Measurements from ENCODE around the gene PRPF19.

DNA sequence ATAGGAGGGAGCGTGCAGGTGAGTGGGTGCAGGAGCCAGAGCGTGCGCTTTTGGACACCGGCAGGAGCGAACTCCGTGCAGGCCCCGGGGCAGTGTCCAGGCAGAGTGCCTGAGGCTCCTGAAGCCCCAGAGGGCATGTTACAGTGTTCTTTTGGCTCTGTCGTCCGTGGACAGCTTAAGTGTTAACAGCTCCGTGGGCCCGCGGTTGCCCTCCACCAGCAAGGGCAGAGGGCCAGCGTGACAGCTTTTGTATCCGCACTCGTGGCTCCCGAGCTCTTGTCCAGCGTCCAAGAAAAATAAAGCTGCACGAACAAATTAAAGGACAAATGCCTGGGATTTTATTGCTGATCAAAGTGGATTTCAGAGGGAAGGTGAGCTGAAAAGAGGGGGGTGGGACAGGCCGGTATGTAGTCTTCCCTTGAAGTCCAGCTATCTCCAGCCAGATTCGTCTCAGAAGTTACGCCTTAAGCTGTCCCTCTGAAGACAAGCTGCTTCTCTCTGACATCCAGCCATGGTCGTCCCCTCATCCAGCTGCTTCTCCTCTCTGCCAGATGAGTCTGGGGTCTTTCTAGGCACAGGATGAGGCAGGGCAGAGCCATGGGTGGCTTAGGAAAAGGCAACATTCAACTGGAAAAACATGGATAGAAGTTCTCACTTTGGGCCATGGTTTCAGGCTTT is 6.6 kb upstream of the PRPF19 start:
- no peak for TF ChIP-seq EZH2 (IDR thresholded peaks at IDR 0.05; ENCODE audit: low read length)
- TF ChIP-seq, protein P1, sequence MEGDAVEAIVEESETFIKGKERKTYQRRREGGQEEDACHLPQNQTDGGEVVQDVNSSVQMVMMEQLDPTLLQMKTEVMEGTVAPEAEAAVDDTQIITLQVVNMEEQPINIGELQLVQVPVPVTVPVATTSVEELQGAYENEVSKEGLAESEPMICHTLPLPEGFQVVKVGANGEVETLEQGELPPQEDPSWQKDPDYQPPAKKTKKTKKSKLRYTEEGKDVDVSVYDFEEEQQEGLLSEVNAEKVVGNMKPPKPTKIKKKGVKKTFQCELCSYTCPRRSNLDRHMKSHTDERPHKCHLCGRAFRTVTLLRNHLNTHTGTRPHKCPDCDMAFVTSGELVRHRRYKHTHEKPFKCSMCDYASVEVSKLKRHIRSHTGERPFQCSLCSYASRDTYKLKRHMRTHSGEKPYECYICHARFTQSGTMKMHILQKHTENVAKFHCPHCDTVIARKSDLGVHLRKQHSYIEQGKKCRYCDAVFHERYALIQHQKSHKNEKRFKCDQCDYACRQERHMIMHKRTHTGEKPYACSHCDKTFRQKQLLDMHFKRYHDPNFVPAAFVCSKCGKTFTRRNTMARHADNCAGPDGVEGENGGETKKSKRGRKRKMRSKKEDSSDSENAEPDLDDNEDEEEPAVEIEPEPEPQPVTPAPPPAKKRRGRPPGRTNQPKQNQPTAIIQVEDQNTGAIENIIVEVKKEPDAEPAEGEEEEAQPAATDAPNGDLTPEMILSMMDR (optimal IDR thresholded peaks at IDR 0.05 in 1 of 3, IDR thresholded peaks at IDR 0.05 in 1 of 3, conservative IDR thresholded peaks at IDR 0.05 in 1 of 3; ENCODE audit: extremely low read depth in 1 of 3, insufficient read depth in 2 of 3, low read length in 3 of 3) = no peak
